Stimulated activated CD4-positive, alpha-beta T cell treated with anti-CD3 and anti-CD28 coated beads, TNF-alpha, amount 100 ng/mL, for 4 hours (primary cell): ENCODE results near the gene RAB42.
A peak's percentile ranks its signal among the peaks of the same experiment; 100 is the strongest.
"Not testable (repeated sequence)": the region's sequence is repeated elsewhere in the genome, so short reads cannot be mapped to it uniquely, and the experiment has no call there.

Experiments
- DNase-seq, 3 experiments: peaks; one replicate each; pipeline ENCODE4 v3.0.0-alpha.2; 2020; ENCODE audit warnings: low read depth in 3 of 3

RAB42 gene

DNA sequence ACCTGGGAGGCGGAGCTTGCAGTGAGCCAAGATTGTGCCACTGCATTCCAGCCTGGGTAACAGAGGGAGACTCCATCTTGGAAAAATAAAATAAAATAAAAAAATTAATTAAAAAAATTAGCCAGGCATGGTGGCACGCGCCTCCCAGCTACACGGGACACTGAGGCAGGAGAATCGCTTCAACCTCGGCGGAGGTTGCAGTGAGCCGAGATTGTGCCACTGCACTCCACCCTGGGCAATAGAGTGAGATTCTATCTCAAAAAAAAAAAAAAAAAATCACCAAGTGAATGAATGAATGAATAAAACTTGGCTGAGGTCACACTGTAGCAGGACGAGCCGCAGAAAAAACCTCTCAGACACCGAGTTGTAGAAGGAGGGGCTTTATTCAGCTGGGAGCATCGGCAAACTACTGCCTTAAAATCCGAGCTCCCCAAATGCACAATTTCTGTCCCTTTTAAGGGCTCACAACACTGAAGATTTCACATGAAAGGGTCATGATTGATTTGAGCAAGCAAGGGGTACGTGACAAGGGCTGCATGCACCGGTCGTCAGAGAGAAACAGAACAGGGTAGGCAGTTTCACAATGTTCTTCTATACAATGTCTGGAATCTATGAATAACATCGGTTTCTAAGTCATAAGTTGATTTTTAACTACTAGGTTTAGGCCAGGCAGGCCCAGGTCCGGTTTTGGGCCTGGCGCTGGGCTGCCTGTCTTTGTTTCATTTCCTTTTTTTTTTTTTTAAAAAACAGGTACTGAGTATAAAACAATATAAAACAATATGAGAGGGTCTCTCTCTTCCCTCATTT lies 5.3 kb upstream of the RAB42 start:
- not testable (repeated sequence) for DNase-seq

DNA sequence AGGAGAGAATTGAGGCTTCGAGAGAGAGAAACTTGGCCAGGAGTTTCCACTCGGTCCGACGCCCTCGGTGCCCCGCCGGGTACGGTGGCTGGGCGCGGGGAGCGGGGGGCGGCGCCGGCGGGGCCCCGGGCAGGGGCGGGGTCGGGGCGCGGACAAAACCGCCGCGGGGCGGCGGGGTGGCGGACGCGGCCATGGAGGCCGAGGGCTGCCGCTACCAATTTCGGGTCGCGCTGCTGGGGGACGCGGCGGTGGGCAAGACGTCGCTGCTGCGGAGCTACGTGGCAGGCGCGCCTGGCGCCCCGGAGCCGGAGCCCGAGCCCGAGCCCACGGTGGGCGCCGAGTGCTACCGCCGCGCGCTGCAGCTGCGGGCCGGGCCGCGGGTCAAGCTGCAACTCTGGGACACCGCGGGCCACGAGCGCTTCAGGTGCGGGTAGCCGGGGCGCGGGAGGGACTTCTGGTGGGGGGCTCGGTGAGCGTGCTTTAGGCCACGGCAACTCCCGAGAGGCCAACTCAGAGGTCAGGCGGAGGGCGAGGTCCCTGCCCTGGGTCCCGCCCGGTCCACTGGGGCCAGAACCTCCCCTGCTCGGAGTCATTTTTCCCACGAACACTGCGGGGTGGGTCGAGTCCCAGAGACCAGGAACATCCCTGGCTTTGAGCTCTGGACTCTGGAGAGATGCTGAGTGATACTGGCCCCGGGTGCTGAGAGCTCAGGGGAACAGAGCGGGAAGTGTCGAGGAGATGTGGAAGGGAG lies 431 bp downstream of the RAB42 start:
- DNase-seq: no peak

DNA sequence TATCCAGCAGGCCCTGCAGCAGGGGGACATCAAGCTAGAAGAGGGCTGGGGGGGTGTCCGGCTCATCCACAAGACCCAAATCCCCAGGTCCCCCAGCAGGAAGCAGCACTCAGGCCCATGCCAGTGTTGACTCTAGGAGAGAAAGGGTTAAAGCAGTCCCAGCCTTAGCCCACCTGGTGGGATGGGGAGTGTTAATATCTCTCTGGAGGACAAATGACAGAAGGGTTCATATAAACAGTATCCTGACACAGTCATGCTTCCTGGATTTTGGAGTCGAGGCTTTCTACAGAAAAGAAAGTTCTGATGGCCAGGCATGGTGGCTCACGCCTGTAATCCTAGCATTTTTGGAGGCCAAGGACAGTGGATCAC lies 1.9 kb downstream of the RAB42 start:
- DNase-seq: not testable (repeated sequence)

DNA sequence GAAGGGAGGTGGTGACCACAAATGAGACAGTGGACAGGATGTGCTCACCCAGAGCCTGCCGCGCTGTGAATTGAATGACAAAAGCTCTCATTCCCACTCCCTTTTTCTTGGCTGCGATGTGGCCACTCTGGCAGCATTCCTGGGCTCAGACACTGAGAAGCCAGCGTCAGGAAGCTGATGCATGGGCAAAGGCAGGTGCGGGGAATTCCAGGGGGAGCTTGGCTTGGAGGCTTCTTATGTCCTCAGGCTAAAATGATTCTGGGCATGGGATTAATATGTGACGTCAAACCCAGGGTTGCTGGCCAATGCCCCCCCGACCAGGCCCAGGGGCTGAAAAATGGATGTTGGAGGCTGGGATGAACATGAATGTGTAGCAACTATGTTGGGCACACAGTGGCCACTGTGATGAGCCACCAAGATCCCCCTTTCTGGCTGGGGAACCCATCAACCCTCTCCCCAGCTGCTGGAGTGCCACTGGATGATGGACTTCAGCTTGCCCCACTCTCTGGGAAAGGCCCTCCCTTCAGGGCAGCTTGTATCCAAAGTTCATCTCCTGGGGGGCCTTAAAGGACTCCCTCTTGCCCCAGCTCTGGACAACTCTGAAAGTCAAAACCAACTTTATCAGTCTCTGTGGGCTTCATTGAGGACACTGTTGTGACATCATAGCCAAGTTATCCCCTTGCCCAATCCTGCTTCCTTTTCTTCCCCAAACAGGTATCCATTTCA lies 2.8 kb downstream of the RAB42 start:
- DNase-seq: not testable (repeated sequence)

DNA sequence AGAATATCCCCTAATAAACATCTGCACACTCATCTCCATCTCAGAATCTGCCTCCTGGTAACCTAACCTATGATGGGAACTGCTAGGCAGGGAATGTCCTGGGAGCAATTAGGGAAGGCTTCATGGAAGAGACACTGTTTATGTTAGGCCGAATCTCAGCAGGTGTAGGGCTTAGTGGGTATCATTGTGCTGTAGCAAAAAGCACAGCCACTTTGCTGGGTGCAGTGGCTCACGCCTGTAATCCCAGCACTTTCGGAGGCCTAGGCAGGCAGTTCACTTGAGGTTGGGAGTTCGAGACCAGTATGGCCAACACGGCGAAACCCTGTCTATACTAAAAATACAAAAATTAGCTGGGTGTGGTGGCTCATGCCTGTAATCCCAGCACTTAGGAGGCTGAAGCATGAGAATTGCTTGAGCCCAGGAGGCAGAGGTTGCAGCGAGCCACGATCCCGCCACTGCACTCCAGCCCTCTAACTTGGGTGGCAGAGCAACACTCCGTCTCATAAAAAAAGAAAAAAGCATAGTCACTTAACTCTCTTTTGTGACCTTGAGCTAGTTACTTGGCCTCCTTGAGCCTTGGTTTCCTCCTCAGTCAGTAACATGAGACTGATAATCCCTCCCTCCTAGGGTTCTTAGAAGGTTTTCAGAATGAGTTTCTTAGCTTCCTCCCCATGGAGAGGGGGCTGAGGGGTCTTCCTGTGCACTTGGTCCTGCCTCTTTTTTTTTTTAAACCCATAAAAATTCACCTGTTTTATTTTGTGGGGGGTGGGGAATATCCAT lies 3.5 kb downstream of the RAB42 start:
- no peak for DNase-seq

DNA sequence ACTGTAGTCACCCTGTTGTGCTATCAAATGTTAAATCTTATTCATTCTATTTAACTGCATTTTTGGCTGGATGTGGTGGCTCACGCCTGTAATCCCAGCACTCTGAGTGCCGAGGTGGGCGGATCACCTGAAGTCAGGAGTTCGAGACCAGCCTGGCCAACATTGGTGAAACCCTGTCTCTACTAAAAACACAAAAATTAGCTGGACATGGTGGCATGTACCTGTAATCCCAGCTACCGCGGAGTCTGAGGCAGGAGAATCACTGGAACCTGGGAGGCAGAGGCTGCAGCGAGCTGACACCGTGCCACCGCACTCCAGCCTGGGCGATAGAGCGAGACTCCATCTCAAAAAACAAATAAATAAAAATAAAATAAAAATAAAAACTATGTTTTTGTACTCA lies 4.2 kb downstream of the RAB42 start:
- DNase-seq: not testable (repeated sequence)

DNA sequence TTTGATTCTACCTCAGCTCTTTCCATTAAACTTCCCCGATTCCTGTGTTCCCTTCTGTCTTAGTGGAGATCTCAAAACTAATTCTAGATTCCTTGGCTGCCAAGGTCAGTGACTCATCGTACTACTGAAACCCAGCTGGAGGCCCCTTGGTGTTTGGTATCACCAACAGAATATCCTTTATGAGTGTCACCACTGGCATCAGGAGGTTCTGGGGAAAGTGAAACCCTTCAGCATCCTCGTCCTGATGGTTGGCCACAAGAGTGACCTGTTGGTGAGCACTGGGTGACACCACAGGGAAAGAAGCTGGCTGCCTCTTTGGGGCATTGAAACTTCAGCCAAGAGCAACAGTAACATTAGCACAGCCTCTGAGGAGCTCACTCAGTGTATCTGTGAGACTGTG lies 9.6 kb downstream of the RAB42 start:
- DNase-seq: no peak

DNA sequence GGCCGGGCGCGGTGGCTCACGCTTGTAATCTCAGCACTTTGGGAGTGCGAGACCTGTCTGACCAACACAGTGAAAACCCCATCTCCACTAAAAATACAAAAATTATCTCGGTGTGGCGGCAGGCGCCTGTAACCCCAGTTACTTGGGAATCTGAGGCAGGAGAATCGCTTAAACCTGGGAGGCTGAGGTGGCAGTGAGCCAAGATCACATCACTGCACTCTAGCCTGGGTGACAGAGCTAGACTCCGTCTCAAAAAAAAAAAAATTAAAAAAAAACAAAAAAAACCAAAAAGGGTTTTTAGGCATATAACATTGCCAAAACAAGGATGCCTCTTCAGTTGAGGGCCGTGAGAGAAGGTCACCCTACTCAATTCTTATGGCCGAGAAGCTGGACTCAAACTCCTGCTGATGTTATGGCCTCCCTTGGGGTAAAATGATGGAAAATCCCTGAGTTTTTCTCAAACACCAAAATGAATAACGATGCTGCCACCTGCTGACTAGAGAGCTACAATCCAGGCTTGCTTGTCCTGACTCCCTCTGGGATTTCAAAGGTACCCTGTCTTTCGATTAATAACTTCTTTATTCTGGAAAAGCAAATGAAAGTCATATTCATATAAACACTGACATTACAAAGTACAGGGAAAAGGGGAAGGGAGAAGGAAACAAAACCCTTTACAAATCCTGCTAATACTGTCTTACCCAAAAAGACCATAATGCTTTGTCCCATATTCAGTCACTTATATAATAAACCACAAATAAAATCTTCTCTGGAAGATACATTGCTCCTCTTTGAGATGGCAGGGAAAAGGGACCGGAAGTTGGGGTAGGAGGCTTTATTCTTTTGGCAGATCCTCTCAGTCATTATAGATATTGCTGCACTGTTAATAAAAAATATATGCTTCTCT lies 10.7 kb downstream of the RAB42 start:
- DNase-seq: no peak

DNA sequence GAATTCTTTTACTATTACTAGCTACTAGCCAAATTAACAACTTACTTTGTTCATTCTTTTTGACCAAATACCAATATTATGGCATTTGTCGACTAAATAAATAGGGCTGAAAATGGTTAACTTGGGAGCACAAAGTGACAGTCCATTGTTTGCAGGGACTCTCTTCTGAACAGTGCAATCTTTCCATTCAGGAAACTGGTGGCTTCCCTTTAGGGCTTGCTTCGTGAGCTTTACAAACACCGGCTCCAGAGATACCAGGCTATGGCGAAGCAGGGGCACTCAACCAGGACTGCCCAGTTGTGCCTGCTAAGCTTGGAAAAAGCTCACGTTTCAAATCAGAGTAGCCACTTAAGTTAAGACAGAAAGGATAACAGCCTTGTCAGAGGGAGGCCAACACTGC lies 12.3 kb downstream of the RAB42 start:
- DNase-seq: no peak

DNA sequence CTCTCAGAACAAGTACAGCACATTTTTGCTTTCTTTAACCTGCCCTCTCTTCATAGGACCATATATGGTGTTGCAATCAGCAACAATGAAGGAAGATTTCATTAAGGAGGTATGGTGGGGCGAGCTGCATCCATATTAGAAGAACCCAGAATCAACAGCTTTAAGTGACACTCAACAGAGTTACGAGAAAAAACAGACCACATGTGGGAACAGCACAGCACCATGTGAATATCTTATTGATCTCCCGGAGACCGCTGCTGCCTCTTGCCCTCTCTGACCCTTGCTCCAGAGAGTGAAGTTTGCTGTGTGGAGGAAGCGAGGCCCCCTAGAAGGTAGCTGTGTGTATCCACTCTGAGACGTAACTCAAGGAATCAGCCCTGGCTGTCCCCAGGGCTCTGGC lies 12.9 kb downstream of the RAB42 start:
- DNase-seq: no peak

DNA sequence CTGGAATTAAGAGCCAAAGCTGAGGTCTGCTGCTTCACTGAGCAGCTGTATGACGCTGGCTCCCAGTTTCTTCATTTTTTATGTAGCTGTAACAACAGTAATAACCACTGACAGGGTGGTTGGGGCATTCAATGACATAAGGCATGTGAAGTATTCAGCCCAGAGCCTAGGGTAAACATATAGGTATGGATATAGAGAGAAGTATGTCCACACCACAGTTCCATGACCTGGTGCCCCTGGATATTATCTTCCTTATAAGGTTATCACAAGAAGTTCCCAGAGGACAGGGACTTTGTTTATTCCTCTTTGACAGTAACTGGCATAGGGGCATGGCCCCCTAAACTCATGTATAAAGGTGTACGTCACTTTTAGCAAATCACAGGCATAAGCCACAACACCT lies 14.7 kb downstream of the RAB42 start:
- DNase-seq: no peak

DNA sequence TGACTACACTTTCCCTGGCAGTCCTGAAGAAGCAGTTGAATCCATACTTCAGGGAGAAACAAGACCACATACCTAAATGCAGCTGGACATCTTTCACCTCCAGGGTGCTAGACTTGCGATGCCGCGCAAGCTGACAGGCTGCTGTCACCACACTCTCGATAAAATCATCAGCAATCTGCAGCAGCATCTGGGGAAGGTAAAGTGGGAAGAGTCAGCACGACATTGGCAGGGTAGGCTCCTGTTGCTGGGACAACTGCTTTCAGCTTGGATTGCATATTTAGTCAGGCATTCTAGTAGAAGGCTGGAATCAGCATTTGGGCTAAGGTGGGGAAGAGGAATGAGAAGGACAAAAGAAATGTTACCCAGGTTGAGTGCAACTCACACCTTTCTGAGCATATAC lies 21.1 kb downstream of the RAB42 start:
- DNase-seq: no peak

DNA sequence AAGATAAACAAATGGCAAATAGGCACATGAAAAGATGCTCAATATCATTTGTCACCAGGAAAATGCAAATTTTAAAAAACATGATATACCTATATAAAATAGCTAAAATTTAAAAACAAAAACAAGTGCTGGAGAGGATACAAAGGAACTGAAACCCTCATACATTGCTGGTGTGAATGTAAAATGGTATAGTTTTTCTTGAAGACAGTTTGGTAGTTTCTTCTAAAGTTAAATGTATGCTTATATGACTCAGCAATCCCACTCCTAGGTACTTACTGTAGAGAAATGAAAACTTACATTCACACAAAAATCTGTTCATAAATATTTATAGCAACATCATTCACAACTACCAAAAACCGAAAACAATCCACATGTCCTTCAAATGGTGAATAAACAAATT lies 39.6 kb downstream of the RAB42 start:
- DNase-seq: no peak

DNA sequence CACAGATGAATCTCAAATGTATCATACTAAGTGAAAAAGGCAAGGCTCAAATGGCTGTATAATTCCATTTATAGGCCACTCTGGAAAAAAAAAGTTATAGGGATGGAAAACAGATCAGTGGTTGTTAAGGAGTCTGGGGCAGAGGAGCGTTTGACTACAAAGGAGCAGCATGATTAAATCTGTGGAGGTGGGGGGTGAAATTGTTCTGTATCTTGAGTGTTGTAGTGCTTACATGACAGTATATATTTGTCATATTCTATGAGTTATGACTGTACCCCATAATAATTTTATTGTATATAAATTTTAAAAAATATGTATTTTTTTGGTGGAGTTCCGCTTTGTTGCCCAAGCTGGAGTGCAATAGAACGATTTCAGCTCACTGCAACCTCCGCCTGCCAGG lies 40.5 kb downstream of the RAB42 start:
- DNase-seq: no peak

DNA sequence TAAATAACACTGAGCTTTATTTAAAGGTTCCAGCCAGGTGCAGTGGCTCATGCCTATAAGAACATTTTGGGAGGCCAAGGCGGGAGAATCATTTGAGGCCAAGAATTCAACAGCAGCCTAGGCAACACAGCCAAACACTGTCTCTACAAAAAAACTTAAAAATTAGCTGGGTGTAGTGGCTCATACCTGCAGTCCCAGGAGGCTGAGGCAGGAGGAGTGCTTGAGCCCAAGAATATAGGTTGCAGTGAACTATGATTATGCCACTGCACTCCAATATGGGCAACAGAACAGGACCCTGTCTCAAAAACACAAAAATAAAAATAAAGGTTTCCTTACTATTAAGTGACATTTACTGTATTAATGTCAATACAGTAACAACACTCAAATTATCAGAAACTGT lies 48.7 kb downstream of the RAB42 start:
- no peak for DNase-seq

DNA sequence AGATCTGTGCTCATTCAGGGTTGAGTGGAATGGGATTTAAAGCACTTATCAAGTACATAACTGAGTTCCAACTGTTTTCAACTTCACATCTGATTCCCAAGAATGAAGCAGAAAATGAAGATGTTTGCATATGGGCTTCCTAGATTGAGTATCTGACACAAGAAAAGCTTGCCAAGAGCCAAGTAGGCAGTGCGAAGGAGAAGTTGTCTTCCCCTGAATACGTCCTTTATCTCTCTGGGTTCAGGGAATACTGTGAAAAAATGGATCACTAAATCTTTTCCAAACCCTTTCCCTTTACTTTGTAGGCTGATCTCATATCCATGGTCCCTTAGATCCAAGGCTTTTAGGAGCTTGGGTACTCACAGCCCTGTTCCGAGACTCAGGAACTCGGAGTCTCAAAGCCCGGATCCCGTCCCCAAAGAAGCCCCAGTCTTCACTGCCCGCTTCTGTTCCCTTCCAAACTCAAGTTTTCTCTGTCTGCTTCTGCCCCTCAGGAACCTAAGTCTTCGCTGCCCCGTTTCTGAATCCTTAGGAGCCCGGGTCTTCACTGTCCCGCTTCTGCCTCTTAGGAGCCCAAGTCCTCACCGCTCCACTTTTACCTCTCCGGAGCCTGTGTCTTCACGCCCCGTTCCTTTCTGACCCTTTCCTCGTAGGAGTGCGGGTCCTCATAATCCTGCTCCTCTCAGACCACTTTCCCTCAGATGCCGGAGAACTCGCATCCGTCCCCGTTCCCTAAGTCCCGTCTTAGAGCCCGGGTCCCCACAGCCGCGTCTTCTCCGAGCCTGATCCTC lies 50.2 kb downstream of the RAB42 start:
- no peak for DNase-seq

DNA sequence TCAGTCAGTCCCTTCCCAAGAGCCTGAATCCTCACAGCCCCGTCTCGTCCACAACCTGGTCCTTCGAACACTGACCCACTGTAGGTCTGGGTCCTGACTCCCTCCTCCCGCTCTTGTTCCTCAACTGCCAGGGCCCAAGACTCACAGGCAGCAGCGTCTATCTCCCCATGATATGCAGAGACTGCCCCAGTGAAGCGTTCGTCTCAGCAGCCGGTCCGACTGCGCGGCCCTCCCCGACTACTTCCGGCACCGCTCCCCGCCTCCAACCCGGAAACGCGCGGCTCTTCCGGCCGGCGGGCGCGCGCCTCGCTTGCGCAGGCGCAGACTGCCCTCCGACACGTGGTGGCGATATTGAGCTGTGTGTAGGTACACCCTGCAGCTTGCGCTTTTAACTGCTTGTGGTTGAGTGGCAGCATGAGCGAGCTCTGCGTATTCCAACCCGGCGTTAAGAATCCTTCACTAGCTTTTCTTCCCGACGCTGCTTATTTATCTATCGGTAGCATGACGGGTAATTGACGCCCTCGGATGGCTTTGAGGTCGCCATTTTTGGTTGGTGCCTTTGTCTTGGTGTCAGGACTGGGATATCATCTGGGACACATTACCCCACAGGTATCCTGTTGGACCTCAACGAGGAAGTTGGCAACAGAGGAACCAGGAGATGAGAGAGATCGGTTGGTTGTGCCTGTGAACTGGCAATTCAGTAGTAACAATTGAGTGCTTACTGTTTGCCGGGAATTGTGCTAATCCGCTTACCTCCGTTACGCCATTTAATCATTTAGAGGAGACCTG lies 51.0 kb downstream of the RAB42 start, which contains the start of gene TAF12:
TAF12 (minus strand) TSS at position 221 of the 789 bp plus-strand sequence. CDS start 20,986 bp downstream, outside the sequence.
- DNase-seq: peak; percentile 76 to 88 (median 86)

DNA sequence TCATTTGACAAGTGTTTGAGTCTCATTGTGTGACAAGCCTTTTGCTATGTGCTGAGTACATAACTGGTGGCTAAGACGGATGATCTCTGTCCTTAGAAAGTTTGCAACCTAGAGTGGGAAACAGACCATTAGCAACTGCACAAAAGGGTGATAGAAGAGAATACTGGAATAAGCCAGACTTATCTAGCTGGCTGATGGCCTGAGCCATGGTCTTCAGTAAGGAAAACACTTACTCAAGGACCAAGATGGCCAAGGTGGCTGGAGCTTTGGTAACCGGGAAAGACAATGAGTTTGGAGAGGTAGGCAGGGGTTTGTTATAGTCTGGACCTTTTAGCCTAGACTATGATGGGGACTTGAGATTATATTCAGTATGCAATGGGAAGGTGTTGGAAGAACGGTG lies 52.4 kb downstream of the RAB42 start:
- no peak for DNase-seq
